ENCODE measurements around the gene OSBPL1A.

- TF ChIP-seq CTCF (IDR thresholded peaks at IDR 0.05) (no peak), EP300 (IDR thresholded peaks at IDR 0.05) (no peak), POLR2AphosphoS5 (IDR thresholded peaks at IDR 0.05) (no peak), POLR2A (IDR thresholded peaks at IDR 0.05) (no peak)
Observed at GRCh38 chr18:24369426-24369825, 28.2 kb downstream of the OSBPL1A start.
